Activated gamma-delta T cell (primary cell): Measurements from ENCODE around the gene ZNF185.

Experiments
- DNase-seq: peaks from one replicate; lab custom pipeline; 2025; lab: John Stamatoyannopoulos, UW
- total RNA-seq, 2 donors: gene quantifications; one replicate each; lab custom pipeline; 2026; lab: John Stamatoyannopoulos, UW

ZNF185 gene
- 2.5 to 3.8 reads per million in 2 donors for total RNA-seq

DNA sequence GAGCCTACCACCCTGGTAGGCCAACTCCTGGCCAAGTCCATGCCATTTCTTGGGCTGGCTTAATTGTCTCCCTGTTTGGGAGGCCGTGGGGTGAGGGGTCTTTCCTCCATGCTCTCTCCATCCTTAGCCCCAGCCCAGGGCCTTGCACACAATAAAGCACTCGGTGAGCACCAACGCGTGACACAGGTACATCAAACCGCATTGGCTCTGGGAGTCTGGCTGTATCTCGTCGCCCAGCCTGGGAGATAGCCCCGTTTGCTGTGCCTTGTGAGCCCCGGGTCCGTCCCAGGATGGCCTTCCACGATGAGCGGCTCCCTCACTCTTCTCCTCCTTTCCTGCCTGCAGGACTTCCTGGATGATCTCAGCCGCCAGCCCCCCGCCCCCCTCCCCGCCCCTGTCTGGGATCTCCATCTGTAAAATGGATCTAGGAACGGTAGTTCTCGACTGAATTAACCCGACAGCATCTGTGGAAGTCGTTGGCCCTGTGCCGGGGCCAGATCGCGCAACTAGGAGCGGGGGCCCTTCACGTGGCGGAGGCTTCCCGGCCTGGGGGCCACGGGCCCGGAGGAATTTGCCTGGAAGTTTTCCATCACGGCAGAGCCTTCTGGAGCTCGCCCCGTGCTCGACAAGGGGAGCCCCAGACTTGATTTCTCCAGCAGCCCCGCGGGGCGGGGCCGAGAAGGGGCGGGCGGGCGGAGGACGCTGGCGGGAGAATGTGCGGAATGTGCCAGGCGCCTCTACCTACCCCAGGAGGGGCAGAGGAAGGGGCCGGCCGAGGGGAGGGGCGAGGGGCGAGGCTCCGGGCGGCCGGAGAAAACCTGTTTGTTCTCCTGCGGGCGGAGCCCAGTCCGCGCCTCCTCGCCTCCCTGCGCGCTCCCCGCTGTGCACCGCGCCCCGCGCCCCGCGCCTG is at the start of gene ZNF185:
ZNF185 (plus strand) TSS at position 846 of the 910 bp plus-strand sequence. CDS start 16,423 bp downstream, outside the sequence.
- no peak for DNase-seq

- no peak for DNase-seq
Observed at GRCh38 chrX:152850465-152850864, 47.4 kb upstream of the ZNF185 start.

- DNase-seq: no peak
Observed at GRCh38 chrX:152853986-152854385, 43.9 kb upstream of the ZNF185 start.

DNA sequence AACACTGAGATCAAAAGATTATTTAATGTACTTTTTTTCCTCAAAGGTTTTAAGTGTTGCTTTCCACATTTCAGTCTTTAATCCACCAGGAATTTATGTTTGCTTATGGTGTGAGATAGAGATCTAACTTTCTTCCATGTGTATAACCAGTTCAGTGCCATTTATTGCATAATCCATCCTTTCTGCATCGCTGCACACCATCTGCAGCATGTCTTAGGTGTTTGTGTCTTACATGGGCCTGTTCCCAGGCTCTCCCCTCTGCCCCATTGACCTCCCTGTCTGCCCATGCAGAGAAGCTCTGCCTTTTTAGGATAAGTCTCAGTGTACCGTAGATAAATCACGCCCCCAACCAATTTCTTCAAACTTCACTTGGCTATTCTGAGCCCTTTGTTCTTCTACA is 36.8 kb upstream of the ZNF185 start:
- no peak for DNase-seq

DNA sequence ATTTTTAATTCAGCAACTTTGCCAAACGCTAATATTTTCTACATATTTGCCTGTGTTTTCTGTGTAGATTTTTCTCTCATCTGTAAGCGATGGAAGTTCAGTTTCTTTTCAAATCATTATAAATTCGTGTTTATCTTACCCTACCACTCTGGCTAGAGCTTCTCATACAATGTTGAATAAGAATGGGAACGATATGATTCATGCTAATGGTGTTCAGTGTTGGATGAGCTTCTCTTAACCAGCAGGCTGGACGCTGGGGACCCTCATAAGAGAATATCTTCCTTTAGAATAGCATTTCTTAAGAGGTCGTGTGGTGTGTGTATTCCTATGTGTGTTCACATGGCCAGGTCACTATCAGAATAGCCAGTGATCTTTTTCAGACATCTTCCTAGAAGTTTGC is 36.0 kb upstream of the ZNF185 start:
- DNase-seq: no peak

- DNase-seq: no peak
Observed at GRCh38 chrX:152865232-152865920, 32.5 kb upstream of the ZNF185 start.

DNA sequence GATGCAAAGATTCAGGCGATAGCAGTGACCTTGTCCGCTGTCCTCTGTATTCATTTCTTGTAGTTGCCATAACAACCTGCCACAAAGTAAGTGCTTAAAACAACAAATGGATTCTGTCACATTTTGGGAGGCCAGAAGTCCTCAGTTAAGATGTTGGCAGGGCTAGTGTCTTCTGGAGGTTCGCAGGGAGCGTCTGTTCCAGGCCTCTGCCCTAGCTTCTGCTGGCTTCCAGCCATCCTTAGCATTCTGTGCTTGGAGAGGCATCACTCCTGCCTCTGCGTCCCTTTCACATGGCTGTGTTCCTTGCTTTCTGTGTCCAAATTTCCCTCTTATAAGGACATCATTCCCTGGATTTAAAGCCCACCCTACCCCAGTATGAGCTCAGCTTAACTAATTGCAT is 31.5 kb upstream of the ZNF185 start:
- DNase-seq: no peak

GRCh38 chrX:152869972-152870371 is 27.9 kb upstream of the ZNF185 start:
- no peak for DNase-seq

DNA sequence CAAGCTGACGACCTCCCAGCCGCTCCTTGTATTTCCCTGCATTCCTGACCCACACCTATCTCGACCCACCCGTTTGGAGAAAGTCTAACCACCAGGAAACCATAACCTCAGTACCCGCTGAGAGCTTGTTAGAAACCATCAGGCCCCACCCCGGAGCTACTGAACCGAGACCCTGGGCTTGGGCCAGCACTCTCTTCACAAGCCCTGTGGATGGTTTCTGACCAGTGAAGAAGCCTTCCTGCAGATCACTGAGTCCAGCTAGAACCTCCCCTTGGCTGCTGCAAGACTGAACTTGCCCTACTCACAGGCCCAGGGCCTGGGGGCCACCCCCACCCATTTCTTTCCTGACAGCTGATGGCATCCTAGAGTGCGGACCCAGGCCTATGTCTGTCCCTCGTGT is 26.6 kb upstream of the ZNF185 start:
- no peak for DNase-seq

DNA sequence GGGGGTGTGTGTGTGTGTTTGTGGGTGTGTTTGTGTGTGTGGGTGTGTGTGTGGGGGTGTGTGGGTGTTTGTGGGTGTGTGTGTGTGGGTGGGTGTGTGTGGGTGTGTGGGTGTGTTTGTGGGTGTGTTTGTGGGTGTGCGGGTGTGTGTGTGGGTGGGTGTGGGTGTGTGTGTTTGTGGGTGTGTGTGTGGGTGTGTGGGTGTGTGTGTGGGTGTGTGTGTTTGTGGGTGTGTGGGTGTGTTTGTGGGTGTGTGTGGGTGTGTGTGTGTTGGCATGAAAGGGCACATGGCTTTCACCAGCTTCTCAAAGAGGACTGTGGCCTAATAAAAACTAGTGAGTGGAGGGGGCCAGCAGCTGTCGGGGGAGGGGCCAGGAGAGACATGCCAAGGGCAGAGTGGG is 25.3 kb upstream of the ZNF185 start:
- DNase-seq: no peak

DNA sequence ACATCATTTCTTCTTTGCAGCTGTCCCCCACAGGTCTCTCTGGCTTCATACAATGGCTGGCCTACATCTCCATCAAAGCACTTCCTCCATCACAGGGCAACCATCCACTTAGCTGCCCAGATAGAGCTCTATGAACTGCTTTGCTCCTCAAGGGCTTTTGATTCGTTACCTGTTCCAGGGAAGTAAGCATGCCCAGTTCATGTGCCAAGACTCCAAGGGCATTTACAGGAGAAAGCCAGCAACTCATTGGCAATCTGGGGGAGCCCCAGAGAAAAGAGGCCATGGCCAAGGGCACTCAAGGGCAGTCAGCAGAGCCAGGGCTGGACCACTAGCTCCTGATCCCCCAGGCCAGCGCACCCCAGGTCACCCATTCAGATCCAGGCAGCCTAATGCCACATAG is 24.5 kb upstream of the ZNF185 start:
- DNase-seq: no peak

- no peak for DNase-seq
Observed at GRCh38 chrX:152876931-152877840, 20.7 kb upstream of the ZNF185 start.

GRCh38 chrX:152878976-152879755 is 18.7 kb upstream of the ZNF185 start:
- DNase-seq: no peak

DNA sequence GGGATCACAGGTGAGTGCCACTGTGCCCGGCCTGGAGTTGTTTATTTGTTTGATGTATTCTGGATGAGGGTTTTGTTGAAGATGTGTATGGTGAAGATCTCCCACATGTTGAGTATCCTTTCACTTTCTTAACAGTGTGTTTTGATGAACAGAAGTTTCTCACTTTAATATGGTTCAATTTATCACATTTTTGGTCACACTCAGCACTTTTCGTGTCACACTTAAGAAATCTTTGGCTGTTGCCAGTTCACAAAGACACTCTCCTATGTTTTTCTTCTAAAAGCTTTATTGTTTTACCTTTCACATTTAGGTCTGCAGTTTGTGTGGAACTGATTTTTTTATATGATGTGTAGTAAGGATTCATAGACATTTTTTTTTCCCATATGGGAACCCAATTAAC is 16.6 kb upstream of the ZNF185 start:
- DNase-seq: no peak

DNA sequence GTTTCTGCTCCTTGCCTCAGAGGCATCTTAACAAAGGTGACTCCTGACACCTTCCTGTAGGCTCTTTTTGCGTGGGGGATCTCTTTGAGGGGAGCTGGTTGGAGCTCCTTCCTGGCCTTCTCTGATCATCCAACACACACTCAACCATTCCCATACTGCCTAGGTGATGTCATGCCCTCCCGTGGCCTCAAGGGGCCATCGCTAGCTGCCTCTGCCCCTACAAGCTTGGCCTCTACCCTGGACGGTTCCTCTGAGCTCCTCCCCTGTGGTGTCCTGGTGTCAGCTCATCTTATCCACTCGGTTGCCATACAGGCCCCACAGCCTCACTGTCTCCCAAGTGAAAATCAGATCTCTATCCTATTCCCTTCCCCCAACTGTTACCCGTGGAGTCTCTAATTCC is 13.7 kb upstream of the ZNF185 start:
- no peak for DNase-seq

DNA sequence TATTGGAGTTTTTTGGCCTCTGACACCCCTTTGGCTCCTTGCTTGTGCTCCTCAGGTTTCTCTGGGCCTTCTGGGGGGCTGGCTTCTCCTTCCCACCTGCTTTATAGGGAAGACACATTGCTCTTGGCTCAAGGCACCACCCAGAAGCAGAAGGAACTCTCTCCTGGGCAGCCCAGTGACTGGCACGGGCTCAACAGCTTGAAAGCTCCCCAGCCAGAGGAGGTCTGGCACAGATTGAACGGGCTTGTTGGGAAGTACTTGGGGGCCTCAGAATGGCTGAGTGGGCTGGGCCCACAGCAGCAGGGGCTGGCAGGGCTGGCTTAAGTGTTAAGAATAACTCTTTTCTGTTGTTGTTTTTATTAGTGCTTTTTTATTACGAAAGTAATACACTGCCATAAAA is 11.2 kb upstream of the ZNF185 start:
- no peak for DNase-seq

DNA sequence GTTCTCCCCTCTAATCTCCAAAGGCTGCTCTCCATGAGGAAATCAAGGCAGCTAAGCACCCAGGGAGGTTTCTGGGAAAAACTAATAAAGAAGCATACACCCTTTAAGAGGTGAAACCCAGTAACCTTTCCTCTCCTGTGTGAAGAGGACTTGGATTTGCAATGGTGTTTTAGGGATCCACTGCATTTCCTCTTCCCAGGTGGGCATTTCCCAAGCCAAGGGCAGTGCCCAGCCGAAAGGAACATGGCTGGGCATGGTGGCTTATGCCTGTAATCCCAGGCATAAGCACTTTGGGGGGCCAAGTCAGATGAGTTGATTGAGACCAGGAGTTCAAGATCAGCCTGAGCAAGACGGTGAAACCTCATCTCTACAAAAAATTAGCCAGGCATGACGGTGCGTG is 5.4 kb upstream of the ZNF185 start:
- DNase-seq: no peak

- DNase-seq: no peak
Observed at GRCh38 chrX:152892999-152893891, 4.6 kb upstream of the ZNF185 start.

DNA sequence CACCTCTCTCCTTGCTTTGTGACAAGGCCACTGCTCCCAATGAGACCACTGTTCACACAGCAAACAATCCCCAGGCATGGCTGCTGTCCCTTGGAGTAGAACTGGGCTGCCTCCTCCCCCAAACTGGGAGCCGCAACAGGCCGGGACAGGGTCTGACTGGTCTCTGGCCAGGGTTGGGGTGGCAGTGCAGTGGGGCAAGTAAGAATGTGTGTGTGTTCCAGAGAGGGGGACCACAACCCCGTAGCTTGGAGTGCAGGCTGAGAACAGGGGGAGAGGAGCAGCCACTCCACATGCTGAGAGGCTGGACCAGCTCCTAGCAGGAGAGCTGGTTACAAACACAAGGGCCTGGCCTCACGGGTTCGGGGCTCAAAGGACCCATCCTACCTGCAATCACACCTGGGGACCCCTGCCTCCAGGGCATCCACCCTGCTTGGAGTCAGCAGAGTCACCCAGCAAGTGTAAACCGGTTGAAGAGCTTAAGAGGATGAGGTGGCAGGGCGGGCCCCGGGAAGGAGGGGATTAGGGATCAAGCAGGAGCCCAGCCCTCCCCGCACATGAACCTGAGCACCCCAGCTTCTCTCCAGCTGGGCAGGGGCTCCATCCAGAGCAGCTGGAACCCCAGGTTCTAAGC is 3.8 kb upstream of the ZNF185 start:
- no peak for DNase-seq

GRCh38 chrX:152895121-152895520 is 2.7 kb upstream of the ZNF185 start:
- DNase-seq: no peak
